H9 (cell line): Measurements from ENCODE around the gene ZRSR2. TPM values are rescaled to one million over a fixed set of nuclear protein-coding genes. Genes with fewer than 3 reads are reported as not detected.

Source experiments
- DNase-seq: peaks from one replicate; pipeline ENCODE4 v3.0.0-alpha.2; 2017
- H2AFZ ChIP-seq: one replicate; pipeline ENCODE4 v1.6.1; 2013; ENCODE audit warnings: mild to moderate bottlenecking, low read length, control low read depth, moderate library complexity
- H2AK5ac ChIP-seq: 2 replicates; pipeline ENCODE4 v1.6.1; 2013; ENCODE audit warnings: low read length, control low read depth, mixed read lengths; ENCODE audit not compliant: insufficient read length
- H2BK120ac ChIP-seq: one replicate; pipeline ENCODE4 v1.6.1; 2013; ENCODE audit warnings: low read depth, mild to moderate bottlenecking, low read length, control low read depth, inconsistent platforms; ENCODE audit not compliant: poor library complexity, severe bottlenecking
- H2BK12ac ChIP-seq: 2 replicates; pipeline ENCODE4 v1.6.1; 2013; ENCODE audit warnings: low read length, control low read depth, mixed read lengths, low read depth; ENCODE audit not compliant: insufficient read length
- H2BK15ac ChIP-seq: 2 replicates; pipeline ENCODE4 v1.6.1; 2013; ENCODE audit warnings: low read depth, low read length, control low read depth
- H2BK20ac ChIP-seq: one replicate; pipeline ENCODE4 v1.6.1; 2013; ENCODE audit warnings: low read depth, mild to moderate bottlenecking, low read length, control low read depth, inconsistent platforms; ENCODE audit not compliant: poor library complexity, severe bottlenecking
- H2BK5ac ChIP-seq: 2 replicates; pipeline ENCODE4 v1.6.1; 2013; ENCODE audit warnings: low read length, control low read depth, mixed read lengths; ENCODE audit not compliant: insufficient read length
- H3K14ac ChIP-seq: 2 replicates; pipeline ENCODE4 v1.6.1; 2013; ENCODE audit warnings: low read length, control low read depth; ENCODE audit not compliant: insufficient read depth
- H3K18ac ChIP-seq: 2 replicates; pipeline ENCODE4 v1.6.1; 2013; ENCODE audit warnings: low read depth, mild to moderate bottlenecking, mixed read lengths, low read length, control low read depth; ENCODE audit not compliant: insufficient read length
- H3K23ac ChIP-seq: 2 replicates; pipeline ENCODE4 v1.6.1; 2013; ENCODE audit warnings: low read length, control low read depth, mixed read lengths, low read depth; ENCODE audit not compliant: insufficient read length
- H3K23me2 ChIP-seq: 2 replicates; pipeline ENCODE4 v1.6.1; 2013; ENCODE audit warnings: low read depth, mild to moderate bottlenecking, mixed read lengths, low read length, control low read depth; ENCODE audit not compliant: insufficient read length, poor library complexity, severe bottlenecking
- H3K27ac ChIP-seq: 2 replicates; pipeline ENCODE4 v1.5.1; 2013; ENCODE audit warnings: low read length, control low read depth, mixed read lengths, low read depth; ENCODE audit not compliant: insufficient read length
- H3K27me3 ChIP-seq: 2 replicates; pipeline ENCODE4 v1.6.1; 2013; ENCODE audit warnings: low read length, control low read depth, inconsistent platforms; ENCODE audit not compliant: insufficient read depth
- H3K4ac ChIP-seq: 2 replicates; pipeline ENCODE4 v1.6.1; 2013; ENCODE audit warnings: low read depth, mild to moderate bottlenecking, control low read depth, inconsistent platforms, low read length, moderate library complexity
- H3K4me1 ChIP-seq: 2 replicates; pipeline ENCODE4 v1.6.1; 2013; ENCODE audit warnings: low read length, control low read depth, inconsistent platforms; ENCODE audit not compliant: insufficient read depth
- H3K4me2 ChIP-seq: 2 replicates; pipeline ENCODE4 v1.6.1; 2013; ENCODE audit warnings: low read length, control low read depth, mixed read lengths; ENCODE audit not compliant: insufficient read length, insufficient read depth
- H3K56ac ChIP-seq: 2 replicates; pipeline ENCODE4 v1.6.1; 2013; ENCODE audit warnings: low read depth, mild to moderate bottlenecking, mixed read lengths, low read length, control low read depth; ENCODE audit not compliant: insufficient read length
- H3K79me1 ChIP-seq: 2 replicates; pipeline ENCODE4 v1.6.1; 2013; ENCODE audit warnings: low read depth, mild to moderate bottlenecking, moderate library complexity, low read length, control low read depth, inconsistent platforms; ENCODE audit not compliant: insufficient read depth, poor library complexity, severe bottlenecking
- H3K79me2 ChIP-seq: 2 replicates; pipeline ENCODE4 v1.6.1; 2013; ENCODE audit warnings: low read length, control low read depth, inconsistent platforms; ENCODE audit not compliant: insufficient read depth
- H3K9ac ChIP-seq: 2 replicates; pipeline ENCODE4 v1.6.1; 2013; ENCODE audit warnings: low read length, control low read depth, mixed read lengths; ENCODE audit not compliant: insufficient read length; ENCODE audit errors: extremely low read depth
- H3K9me3 ChIP-seq: one replicate; pipeline ENCODE4 v1.6.1; 2013; ENCODE audit warnings: low read depth, low read length, inconsistent platforms; ENCODE audit not compliant: control insufficient read depth
- H3T11ph ChIP-seq: one replicate; pipeline ENCODE4 v1.6.1; 2013; ENCODE audit warnings: mild to moderate bottlenecking, low read length, control low read depth, inconsistent platforms
- H4K20me1 ChIP-seq: one replicate; pipeline ENCODE4 v1.6.1; 2013; ENCODE audit not compliant: control insufficient read depth, insufficient read length, insufficient read depth
- H4K5ac ChIP-seq: 2 replicates; pipeline ENCODE4 v1.6.1; 2013; ENCODE audit warnings: low read depth, mild to moderate bottlenecking, mixed read lengths, low read length, control low read depth; ENCODE audit not compliant: insufficient read length
- H4K8ac ChIP-seq: replicated peaks from 2 replicates; pipeline ENCODE4 v1.6.1; 2013; ENCODE audit warnings: low read length, control low read depth, mixed read lengths, low read depth; ENCODE audit not compliant: insufficient read length
- H4K91ac ChIP-seq: 2 replicates; pipeline ENCODE4 v1.6.1; 2013; ENCODE audit warnings: low read depth, mild to moderate bottlenecking, moderate library complexity, mixed read lengths, low read length, control low read depth; ENCODE audit not compliant: insufficient read length
- H3K27ac Mint-ChIP-seq, 3 experiments: 2 replicates in 2 of 3; 3 replicates in 1 of 3; pipeline ENCODE4 v1.8.0; 2020 to 2021; ENCODE audit warnings: mixed read lengths in 3 of 3, mild to moderate bottlenecking in 1 of 3, moderate library complexity in 1 of 3
- H3K27me3 Mint-ChIP-seq: 2 replicates; pipeline ENCODE4 v1.8.0; 2021; ENCODE audit warnings: low read depth, mild to moderate bottlenecking, moderate library complexity, mixed read lengths
- H3K36me3 Mint-ChIP-seq, 3 experiments: 2 replicates in 2 of 3; 3 replicates in 1 of 3; pipeline ENCODE4 v1.8.0; 2020 to 2021; ENCODE audit warnings: low read depth in 3 of 3, mixed read lengths in 3 of 3; ENCODE audit not compliant: insufficient read depth in 1 of 3
- H3K4me1 Mint-ChIP-seq, 2 experiments: 2 replicates each; pipeline ENCODE4 v1.8.0; 2020; ENCODE audit warnings: mixed read lengths in 2 of 2
- H3K4me3 Mint-ChIP-seq, 2 experiments: 2 replicates in 1 of 2; 3 replicates in 1 of 2; pipeline ENCODE4 v1.8.0; 2020 to 2021; ENCODE audit warnings: mild to moderate bottlenecking in 2 of 2, mixed read lengths in 2 of 2, moderate library complexity in 1 of 2
- H3K9me3 Mint-ChIP-seq, 2 experiments: 2 replicates in 1 of 2; 3 replicates in 1 of 2; pipeline ENCODE4 v1.8.0; 2020; ENCODE audit warnings: mild to moderate bottlenecking in 2 of 2, mixed read lengths in 2 of 2, moderate library complexity in 1 of 2
- WGBS: extraction: QIAGEN DNeasy Blood & Tissue Kit; methylation state at CpG from one replicate; pipeline ENCODE4 v1.1.7; 2013; ENCODE audit warnings: missing lambda C conversion rate, low lambda C conversion rate, mixed read lengths; ENCODE audit not compliant: insufficient read length; ENCODE audit errors: extremely low coverage; 5-methylcytosine and 5-hydroxymethylcytosine counted together
- total RNA-seq: library from RNA; stranded (reverse); gene quantifications from 2 replicates; pipeline ENCODE4 v1.2.1, GENCODE V29; 2021
- TF ChIP-seq, protein P1 (sequence below): fragments of 200-600 bp; sonication (generic); conservative IDR thresholded peaks from 3 replicates; pipeline ENCODE4 v1.8.0; 2021; ENCODE audit warnings: antibody characterized with exemption, mild to moderate bottlenecking

Gene ZRSR2
- total RNA-seq, 1 experiment from 2014 or later: 21.1 TPM

DNA sequence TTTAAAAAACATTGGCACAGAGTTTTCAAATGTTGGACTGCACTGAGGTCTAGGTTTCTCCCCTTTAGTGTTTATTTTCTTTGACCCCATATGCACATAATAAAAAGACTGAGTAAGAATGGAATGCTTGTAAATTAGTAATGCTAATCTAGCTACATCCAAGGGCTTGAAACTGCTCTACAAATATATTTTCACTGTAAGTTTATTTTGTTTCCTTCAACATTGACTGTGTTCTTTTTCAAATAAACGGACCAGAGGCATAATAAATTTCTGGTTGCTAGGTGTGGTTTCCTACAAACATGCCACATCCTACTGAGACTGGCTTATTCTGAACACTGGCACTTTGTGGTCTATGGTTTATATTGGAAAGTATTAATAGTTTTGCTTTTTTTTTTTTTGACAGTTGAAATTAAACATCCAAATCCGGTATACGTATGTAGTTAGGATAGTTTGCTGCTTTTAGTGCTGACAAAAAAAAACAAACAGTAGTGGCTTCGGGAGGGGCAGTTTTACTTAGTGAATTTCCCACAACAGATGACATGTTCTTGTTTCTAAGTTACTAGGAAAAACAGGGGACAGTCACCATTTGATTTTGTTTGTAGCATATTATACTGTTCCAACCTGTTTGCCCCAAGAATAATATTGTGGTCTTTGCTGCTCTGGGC is 39.0 kb upstream of the ZRSR2 start:
- no peak overlapping the region for H3K23ac ChIP-seq
- peaks cover 65 to 75% of the 10 kb centered on the region in 2 experiments for H3K4me1 Mint-ChIP-seq
- H3T11ph ChIP-seq: peak overlapping the region; percentile 41
- H3K27me3 Mint-ChIP-seq: no peaks in the 10 kb centered on the region; the same call in 1 of the 2 replicates
- H2BK15ac ChIP-seq: no peak overlapping the region
- H3K79me2 ChIP-seq: no peaks in the 10 kb centered on the region
- H3K4me1 ChIP-seq: peaks cover 6% of the 10 kb centered on the region
- no peak overlapping the region for H4K5ac ChIP-seq
- no peak overlapping the region for H3K14ac ChIP-seq
- no peaks in the 10 kb centered on the region for H3K27me3 ChIP-seq
- no peak overlapping the region for H3K4ac ChIP-seq
- no peak overlapping the region for H3K18ac ChIP-seq
- TF ChIP-seq, protein P1, sequence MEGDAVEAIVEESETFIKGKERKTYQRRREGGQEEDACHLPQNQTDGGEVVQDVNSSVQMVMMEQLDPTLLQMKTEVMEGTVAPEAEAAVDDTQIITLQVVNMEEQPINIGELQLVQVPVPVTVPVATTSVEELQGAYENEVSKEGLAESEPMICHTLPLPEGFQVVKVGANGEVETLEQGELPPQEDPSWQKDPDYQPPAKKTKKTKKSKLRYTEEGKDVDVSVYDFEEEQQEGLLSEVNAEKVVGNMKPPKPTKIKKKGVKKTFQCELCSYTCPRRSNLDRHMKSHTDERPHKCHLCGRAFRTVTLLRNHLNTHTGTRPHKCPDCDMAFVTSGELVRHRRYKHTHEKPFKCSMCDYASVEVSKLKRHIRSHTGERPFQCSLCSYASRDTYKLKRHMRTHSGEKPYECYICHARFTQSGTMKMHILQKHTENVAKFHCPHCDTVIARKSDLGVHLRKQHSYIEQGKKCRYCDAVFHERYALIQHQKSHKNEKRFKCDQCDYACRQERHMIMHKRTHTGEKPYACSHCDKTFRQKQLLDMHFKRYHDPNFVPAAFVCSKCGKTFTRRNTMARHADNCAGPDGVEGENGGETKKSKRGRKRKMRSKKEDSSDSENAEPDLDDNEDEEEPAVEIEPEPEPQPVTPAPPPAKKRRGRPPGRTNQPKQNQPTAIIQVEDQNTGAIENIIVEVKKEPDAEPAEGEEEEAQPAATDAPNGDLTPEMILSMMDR: no peak
- no peak overlapping the region for H2AFZ ChIP-seq
- H2BK120ac ChIP-seq: no peak overlapping the region
- no peaks in the 10 kb centered on the region for H3K79me1 ChIP-seq
- no peak overlapping the region for H2BK20ac ChIP-seq
- H3K4me3 Mint-ChIP-seq: no peak overlapping the region
- peaks cover 7 to 16% (median 10%) of the 10 kb centered on the region in 3 experiments; a peak in 6 of 7 replicates for H3K36me3 Mint-ChIP-seq
- no peak overlapping the region for H4K8ac ChIP-seq
- DNase-seq: no peak
- no peak overlapping the region for H2BK12ac ChIP-seq
- H4K91ac ChIP-seq: no peak overlapping the region
- 0 out of 7 replicates have a peak overlapping the region, but pooled peaks of 1 of the 3 experiments have one; percentile 26 for H3K27ac Mint-ChIP-seq
- H3K9ac ChIP-seq: no peak overlapping the region
- no peaks in the 10 kb centered on the region for H3K23me2 ChIP-seq
- H3K27ac ChIP-seq: no peak overlapping the region
- no peak overlapping the region for H2BK5ac ChIP-seq
- H4K20me1 ChIP-seq: no peaks in the 10 kb centered on the region
- no peak overlapping the region for H2AK5ac ChIP-seq
- H3K9me3 Mint-ChIP-seq: peaks cover 0 to 2% of the 10 kb centered on the region in 2 experiments; a peak in 1 of 5 replicates
- no peak overlapping the region for H3K4me2 ChIP-seq
- no peak overlapping the region for H3K56ac ChIP-seq
- H3K9me3 ChIP-seq: no peaks in the 10 kb centered on the region
- WGBS: no CpG with 5 or more reads among the region's 4 CpGs
